Islet precursor cell (in vitro differentiated cells): ENCODE results near the gene ABHD1.
"Not testable (repeated sequence)": the region's sequence is repeated elsewhere in the genome, so short reads cannot be mapped to it uniquely, and the experiment has no call there.

Source experiments
- DNase-seq: peaks from one replicate; pipeline ENCODE4 v3.0.0-alpha.2; 2018

ABHD1 gene

GRCh38 chr2:27111392-27112078 is 12.1 kb upstream of the ABHD1 start:
- DNase-seq: not testable (repeated sequence)

DNA sequence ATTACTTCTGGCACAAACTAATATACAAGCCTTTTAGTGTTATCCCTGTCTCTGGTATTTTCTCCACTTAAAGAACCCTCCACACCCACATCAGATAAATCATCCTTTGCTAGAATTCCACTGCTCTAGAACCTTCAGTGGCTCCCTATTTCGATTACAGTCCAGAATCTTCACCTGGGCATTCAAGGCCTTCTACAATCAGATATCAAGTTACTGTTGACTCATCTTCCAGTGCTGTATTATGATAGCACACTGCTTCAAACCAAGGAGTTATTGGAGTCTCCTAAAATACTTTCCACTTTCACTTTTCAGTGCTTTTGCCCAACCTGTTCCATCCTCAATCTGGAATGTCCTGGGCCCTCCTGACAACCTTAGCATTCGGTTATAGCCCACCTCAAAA is 8.1 kb upstream of the ABHD1 start:
- DNase-seq: no peak

DNA sequence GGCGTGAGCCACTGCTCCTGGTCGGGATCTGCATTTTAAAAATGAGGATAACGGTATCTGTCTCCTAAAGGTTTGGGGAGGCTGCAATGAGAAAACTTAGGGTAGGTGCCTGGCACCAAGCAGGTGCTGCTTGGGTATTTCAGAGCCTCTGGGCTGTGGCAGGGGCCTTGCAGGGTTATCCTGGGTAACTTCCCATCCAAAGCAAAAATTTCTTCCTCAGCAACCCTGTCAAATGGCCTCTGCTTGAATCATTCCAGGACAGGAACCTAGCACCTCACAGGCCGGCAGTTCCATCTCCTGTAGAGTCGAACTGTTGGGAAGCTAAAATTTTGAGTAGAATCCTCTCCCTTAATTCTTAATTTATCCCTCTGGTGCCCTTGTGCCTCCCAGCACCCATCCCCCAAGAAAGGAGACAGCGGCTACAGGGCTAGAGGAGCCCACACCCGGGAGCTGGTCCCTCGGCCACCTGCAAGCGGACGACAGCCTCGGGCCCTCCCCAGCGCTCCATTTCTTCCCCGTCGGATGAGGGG is 5.6 kb upstream of the ABHD1 start:
- DNase-seq: no peak

GRCh38 chr2:27118525-27119329 is 4.9 kb upstream of the ABHD1 start, which contains the start of gene CGREF1:
Gene CGREF1 (minus strand): TSS chr2:27119128. CDS start chr2:27104366, 14,762 bp downstream.
- DNase-seq: no peak

DNA sequence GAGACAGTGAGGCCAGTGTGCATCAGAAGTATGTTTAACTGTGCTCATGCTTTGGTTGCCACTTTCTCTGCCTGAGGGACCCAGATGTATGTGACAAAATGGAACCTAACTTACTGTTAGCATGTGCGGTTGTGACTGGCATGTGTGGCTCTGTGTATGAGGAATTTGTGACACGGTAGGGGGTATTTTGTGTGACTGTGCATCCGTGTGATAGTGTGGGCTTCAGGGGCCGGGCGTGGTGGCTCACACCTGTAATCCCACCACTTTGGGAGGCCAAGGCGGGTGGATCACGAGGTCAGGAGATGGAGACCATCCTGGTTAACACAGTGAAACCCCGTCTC is 4.3 kb upstream of the ABHD1 start:
- not testable (repeated sequence) for DNase-seq

GRCh38 chr2:27121906-27122305 is 1.7 kb upstream of the ABHD1 start:
- DNase-seq: no peak

DNA sequence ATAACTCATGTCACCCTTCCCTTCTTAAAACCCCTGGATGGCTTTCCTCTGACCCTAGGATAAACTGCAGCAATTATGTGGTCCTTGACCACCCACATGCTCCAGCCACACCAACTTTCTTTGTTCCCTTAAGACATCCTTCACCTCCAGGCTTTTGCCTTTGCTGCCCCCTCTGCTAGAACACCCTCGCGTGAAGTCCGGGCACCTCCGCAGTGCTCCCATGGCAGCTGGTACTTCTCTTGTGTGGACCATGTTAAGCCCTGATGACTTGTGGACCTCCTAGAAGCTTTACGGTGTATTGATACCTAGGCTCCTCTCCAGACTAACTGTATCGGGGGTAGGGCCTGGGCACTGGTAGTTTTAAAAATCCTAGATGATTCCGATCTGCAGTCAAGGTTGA is 824 bp upstream of the ABHD1 start:
- DNase-seq: no peak

GRCh38 chr2:27125104-27125503 is 1.5 kb downstream of the ABHD1 start:
- no peak for DNase-seq

DNA sequence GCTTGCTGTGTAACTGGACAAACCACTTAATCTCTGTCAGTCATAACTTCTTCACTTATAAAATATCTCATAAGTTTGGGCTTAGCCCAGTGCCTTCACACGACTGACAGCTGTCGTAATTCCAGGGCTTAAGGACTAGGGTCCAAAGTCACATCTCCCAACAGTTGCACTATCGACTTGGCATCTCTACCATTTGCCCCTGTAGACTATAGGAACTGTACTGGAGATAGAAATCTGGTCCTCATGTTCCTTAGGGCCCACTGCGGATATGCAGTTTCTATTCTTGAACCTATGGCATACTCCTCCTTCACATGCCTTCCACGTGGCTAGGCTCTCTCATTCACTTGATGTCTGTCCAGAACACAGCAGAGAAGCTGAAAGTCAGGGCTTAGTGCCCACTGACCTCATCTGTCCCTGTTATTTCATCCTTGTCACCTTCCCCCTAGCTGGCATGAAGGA is 2.7 kb downstream of the ABHD1 start:
- DNase-seq: no peak

DNA sequence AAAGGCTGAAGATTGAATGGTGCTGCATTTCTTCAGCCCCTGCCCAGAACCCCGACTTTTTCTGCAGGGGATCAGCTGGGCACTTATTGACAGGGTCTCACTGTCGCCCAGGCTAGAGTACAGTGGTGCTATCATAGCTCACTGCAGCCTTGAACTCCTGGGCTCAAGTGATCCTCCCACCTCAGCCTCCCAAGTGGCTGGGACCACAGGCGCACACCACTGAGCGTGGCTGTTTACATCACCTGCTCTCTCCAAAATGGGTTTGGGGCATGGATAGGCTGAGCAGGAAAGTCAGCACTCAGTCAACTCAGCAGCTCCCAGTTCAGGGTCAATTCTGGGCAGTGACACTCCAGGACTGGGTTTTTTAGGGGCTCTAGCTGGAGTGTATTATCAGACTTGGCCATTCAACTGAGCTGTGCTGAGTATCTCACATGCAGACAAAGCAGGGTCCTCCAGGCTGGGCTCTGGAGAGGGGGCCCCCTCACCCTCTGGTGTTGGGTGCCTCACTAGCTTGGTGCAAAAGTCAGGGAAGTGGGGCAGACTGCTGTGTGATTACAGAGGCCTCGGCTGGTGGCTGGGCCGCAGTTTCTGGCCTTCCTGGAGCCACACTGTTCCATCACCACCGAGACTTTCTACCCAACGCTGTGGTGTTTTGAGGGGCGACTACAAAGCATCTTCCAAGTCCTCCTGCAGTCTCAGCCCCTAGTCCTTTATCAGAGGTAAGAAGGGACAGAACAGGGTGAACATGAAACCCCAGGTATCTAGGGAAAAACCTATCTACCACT is 4.5 kb downstream of the ABHD1 start:
- DNase-seq: no peak

DNA sequence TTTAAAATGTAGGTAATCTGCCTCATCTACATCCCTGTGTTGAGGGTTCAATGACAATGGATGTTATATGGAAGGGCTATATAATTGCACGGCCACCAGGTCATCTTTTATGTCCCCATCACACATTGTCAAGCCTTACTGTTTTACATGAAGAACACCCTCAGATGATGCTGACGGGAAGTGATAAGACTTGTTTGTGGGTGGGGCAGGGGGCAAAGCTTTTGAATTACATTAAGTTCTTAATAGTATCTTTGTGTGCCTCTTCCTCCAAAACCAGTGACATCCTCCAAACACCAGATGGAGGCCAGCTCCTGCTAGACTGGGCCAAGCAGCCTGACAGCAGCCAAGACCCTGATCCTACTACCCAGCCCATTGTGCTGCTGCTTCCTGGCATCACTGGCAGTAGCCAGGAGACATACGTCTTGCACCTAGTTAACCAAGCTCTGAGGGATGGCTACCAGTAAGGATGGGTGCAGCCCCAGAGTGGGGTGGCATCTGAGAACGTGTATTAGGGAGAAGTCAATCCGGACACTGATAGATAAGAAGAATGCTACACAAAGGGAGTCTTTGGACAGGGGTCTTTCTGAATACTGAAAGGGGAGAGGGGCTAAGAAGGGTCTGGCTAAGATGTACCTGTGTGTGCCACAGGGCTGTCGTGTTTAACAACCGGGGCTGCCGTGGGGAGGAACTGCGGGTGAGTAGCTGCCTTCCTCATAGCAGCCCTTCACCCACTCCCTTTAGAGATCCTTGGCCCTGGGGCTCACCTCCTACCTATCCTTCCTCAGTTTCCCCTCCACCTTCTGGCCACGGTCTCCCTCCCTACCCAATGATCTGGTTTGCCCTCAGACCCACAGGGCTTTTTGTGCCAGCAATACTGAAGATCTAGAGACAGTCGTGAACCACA is 5.3 kb downstream of the ABHD1 start:
- no peak for DNase-seq

- no peak for DNase-seq
Observed at GRCh38 chr2:27130396-27130795, 6.8 kb downstream of the ABHD1 start.

DNA sequence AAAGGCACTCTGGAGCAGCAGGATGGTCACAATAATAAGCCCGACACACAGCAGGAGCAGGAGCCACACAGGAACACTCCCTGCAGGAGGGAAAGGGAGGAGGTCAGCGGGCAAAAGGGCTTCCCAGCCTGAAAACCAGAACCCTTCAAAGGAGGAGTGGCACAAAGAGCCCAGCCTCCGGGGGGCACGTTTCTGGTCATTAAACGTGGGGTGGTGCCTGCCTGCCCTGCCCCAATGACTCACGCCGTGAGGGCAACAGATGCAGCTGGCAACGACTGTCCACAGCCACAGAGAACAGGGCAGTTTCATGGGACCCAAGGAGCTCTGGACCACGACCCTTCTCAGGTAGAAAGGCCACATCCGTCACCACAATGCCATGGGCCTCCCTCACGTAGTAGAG is 7.8 kb downstream of the ABHD1 start:
- DNase-seq: no peak

DNA sequence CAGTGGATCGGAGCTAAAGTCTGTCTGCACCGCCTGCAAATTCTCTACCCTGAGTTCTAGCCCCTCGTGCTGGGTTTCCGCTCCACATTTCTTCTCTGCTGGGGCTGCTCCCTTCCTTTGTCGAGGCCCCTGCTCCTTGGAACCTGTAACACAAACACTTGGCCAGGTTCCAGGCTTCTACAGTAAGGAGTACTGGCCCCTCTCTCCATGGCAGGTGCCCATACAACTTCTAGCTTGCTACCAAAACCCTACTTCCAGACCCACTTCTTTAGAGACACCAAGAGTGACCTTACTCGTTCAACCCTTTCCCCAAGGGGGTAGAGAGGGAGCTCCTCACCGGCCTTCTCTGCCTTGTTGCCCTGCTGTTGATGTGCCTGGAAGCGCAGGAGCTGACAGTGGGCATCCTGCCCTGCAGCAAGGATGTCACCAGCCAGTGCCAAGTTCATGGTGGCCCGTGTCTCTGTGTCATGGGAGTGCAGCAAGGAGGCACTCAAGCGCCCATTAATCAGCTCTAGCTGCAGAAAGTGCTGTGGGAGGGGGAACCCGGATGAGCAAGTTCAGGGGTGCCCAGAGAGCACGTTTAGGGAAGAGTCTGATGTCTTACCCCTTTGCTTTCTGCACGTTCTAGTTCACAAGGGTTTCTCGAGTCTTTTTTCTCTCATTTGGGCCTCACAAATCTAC is 9.7 kb downstream of the ABHD1 start:
- peak; percentile 41 for DNase-seq

DNA sequence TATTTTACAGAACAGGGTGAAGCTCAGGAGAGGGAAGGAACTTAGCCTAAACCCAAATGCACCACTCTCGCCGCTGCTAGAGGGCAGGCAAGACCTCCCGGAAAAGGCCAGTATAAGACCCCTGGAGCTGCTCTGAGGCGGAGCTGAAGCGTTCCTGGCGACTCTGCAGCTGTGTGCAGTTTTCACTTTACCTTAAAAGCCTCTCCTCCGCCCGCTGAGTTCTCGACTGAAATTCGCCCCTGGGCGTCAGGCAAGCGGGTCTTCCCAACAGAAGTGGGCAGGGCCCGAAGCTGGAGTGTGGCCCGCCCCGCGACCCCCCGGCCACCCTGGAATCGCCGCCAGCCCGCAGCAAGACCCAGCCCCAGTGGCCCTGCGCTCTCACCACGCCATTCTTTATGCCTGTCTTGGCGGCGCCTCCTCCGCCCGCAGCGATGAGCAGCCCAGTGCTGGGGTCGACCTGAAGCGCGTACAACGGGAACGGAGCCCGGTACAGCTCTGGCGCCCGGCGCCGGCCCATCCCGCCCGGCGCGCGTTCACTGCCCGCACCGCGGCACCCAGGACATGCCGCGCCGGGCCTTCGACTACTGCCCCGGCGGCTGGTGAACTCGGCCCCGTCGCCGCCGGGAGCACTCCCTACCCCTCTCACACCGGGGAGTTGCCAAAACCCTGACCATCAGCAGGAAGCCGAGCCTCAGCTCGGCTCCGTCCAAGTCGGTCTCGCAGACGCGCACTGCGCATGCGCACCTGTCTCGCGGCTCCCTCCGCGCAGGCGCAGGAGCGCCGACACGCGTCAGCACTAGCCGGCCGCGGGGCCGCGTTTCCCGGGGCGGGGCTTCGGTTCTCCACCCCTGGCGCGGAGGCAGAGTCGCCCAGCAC is 10.5 kb downstream of the ABHD1 start, which contains the start of gene PREB:
Gene PREB, minus strand, starts transcription at position 732 of the 876 bp plus-strand sequence. Its CDS starts 215 bp downstream, at position 517.
- peak; percentile 97 for DNase-seq

DNA sequence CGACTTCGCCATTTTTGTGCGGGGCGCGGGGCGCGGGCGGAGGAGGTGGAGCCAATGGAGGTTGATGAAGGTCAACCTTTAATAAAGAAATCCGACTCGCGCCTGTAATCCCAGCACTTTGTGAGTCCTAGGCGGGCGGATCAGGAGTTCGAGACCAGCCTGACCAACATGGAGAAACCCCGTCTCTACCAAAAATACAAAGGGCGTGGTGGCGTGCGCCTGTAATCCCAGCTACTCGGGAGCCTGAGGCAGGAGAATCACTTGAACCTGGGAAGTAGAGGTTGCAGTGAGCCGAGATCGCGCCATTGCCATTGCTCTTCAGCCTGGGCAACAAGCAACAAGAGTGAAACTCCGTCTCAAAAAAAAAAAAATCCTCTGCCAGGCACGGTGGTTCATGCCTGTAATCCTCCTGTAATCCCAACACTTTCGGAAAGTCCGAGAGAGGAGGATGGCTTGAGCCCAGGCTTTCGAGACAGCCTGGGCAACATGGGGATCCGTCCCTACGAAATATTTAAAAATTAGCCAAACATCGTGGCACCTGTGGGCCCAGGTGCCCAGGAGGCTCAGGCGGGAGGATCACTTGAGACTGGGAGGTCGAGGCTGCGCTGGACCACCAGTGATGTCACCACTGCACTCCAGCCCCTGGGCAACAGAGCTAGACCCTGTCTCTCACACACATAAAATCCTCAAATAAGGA is 11.3 kb downstream of the ABHD1 start:
- DNase-seq: no peak

- DNase-seq: no peak
Observed at GRCh38 chr2:27135478-27135955, 11.9 kb downstream of the ABHD1 start.

DNA sequence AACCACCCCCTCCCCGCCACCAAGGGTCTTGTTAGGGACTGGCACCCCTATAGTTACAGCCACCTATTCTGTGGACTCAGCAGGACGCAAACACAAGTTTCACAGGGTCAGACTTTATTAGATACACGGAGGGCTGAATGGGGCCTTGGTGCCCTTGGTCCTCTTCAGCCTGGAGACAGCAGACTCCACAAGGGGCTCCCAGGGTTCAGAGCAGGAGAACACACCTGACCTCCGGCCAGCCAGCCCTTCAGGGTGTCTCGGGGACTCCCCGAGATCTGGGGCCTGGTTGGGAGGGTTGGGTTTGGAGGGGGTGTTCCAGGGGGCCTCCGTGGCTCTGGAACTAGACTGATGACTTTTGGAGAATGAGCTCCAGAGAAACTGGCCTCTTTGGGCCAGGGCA is 13.1 kb downstream of the ABHD1 start:
- DNase-seq: peak; percentile 34

DNA sequence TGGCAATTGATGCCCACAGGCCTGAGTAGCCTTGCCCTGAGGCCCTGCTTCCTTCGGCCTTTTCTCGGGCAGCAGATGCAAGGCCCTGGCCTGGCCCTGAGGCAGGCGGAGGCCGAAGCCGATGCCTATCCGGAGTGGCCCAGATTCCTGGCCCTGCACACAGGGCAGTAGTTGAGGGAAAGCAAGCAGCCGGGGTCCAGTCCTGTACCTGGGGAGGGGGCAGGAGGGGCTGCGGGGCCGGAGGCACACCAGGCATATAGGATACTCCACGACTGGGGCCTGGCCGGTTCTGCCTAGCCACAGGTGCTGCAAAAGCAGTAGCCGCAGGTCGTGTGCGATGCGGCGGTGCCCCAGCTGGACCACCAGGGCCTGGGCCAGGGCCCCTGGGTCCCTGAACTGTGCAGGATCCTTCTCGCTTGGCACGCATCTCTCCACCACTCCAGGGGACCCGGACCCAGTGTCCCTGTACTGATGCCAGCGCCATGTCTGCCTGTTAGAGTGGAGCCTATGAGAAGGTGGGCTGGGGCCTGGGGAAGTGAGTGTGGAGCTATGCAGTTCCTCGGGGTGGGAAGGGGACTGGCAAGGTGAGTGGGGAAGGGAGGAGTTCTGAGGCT is 13.8 kb downstream of the ABHD1 start:
- DNase-seq: peak; percentile 53
